ENCODE data around the gene SELENON. TPM values are rescaled to one million over a fixed set of nuclear protein-coding genes. Genes with fewer than 3 reads are reported as not detected.
A peak's percentile ranks its signal among the peaks of the same experiment; 100 is the strongest.

The SELENON gene
- polyA plus RNA-seq, 3 donors, result 1.5 to 31.5 (median 3.5) TPM

- Histone ChIP-seq H3K27me3 (ENCODE audit: control insufficient read depth in 2 of 2, insufficient read depth in 2 of 2, low read length in 2 of 2) (no peaks in the 10 kb centered on the region), H3K4me1 (ENCODE audit: control insufficient read depth in 1 of 2, insufficient read depth in 2 of 2, low read length in 2 of 2) (no peaks in the 10 kb centered on the region), H3K9ac (ENCODE audit: insufficient read depth, low read length, poor library complexity, severe bottlenecking) (no peak overlapping the region), H3K9me3 (replicated peaks in 1 of 2; ENCODE audit: control insufficient read depth in 1 of 2, insufficient read depth in 1 of 2, low read length in 2 of 2) (no peaks in the 10 kb centered on the region), H3K27ac (ENCODE audit: low read depth in 1 of 2, low read length in 2 of 2) (no peak overlapping the region), H3K79me2 (ENCODE audit: insufficient read depth, low read length) (no peaks in the 10 kb centered on the region), H3K36me3 (replicated peaks in 1 of 2; ENCODE audit: control insufficient read depth in 1 of 2, insufficient read depth in 2 of 2, low read length in 2 of 2) (peaks cover 13 to 21% of the 10 kb centered on the region in 2 donors), H2AFZ (ENCODE audit: insufficient read depth, low read depth, low read length, poor library complexity, severe bottlenecking) (no peak overlapping the region), H3K4me2 (replicated peaks; ENCODE audit: extremely low read depth, low read length, poor library complexity, severe bottlenecking) (no peak overlapping the region), H3K4me3 (replicated peaks in 1 of 3; ENCODE audit: low read depth in 2 of 3, low read length in 3 of 3) (no peak overlapping the region), H4K20me1 (ENCODE audit: insufficient read depth, low read length) (no peaks in the 10 kb centered on the region)
- Mint-ChIP-seq H3K4me1 (peaks cover 9% of the 10 kb centered on the region), H3K27me3 (ENCODE audit: low read depth in 3 of 3) (peaks cover 1 to 4% (median 4%) of the 10 kb centered on the region in 3 donors), H3K4me3 (no peak overlapping the region), H3K9me3 (no peaks in the 10 kb centered on the region), H3K36me3 (peaks cover 32 to 33% of the 10 kb centered on the region in 2 donors), H3K27ac (no peak overlapping the region)
- TF ChIP-seq, protein P1, sequence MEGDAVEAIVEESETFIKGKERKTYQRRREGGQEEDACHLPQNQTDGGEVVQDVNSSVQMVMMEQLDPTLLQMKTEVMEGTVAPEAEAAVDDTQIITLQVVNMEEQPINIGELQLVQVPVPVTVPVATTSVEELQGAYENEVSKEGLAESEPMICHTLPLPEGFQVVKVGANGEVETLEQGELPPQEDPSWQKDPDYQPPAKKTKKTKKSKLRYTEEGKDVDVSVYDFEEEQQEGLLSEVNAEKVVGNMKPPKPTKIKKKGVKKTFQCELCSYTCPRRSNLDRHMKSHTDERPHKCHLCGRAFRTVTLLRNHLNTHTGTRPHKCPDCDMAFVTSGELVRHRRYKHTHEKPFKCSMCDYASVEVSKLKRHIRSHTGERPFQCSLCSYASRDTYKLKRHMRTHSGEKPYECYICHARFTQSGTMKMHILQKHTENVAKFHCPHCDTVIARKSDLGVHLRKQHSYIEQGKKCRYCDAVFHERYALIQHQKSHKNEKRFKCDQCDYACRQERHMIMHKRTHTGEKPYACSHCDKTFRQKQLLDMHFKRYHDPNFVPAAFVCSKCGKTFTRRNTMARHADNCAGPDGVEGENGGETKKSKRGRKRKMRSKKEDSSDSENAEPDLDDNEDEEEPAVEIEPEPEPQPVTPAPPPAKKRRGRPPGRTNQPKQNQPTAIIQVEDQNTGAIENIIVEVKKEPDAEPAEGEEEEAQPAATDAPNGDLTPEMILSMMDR (IDR thresholded peaks at IDR 0.05), result no peak
- 93% methylated on average over 4 of the region's 8 CpGs for WGBS (ENCODE audit: insufficient coverage)
- no peak for DNase-seq
- intact Hi-C loops (cut with micrococcal nuclease), result no loop called here
These were observed 20.6 kb upstream of the SELENON start for GRCh38 chr1:25779388-25779787.

DNA sequence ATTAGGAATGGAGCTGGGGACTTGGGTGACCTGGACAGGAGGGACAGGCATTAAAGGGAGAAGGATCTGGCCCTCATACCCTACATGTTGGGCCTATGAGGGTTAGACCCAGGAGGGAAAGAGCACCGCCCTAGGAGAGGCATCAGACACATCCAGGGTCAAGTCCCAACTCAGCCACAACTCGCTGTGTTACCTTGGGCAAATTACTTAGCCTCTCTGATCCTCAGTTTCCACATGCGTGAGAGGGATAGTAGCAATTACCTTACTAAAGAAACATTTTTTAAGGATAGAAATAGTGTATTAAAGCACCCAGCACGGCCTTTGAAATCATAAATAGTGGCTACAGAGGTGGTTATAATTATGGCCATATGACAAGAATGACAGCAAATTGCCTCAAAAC lies 20.1 kb upstream of the SELENON start:
- no peak overlapping the region for H3K27ac ChIP-seq (ENCODE audit: low read depth in 1 of 2, low read length in 2 of 2)
- TF ChIP-seq, protein P1 (IDR thresholded peaks at IDR 0.05), result no peak
- H3K27me3 ChIP-seq (ENCODE audit: control insufficient read depth in 2 of 2, insufficient read depth in 2 of 2, low read length in 2 of 2), result no peaks in the 10 kb centered on the region
- H3K4me1 ChIP-seq (ENCODE audit: control insufficient read depth in 1 of 2, insufficient read depth in 2 of 2, low read length in 2 of 2), result no peaks in the 10 kb centered on the region
- H3K27ac Mint-ChIP-seq, result peak overlapping the region in 1 of 7 donors; percentile 22
- H3K4me3 ChIP-seq (replicated peaks in 1 of 3; ENCODE audit: low read depth in 2 of 3, low read length in 3 of 3), result no peak overlapping the region
- no peak for DNase-seq
- H3K79me2 ChIP-seq (ENCODE audit: insufficient read depth, low read length), result no peaks in the 10 kb centered on the region
- peaks cover 7% of the 10 kb centered on the region for H3K4me1 Mint-ChIP-seq
- no peak overlapping the region for H3K4me2 ChIP-seq (replicated peaks; ENCODE audit: extremely low read depth, low read length, poor library complexity, severe bottlenecking)
- H3K9me3 ChIP-seq (replicated peaks in 1 of 2; ENCODE audit: control insufficient read depth in 1 of 2, insufficient read depth in 1 of 2, low read length in 2 of 2), result no peaks in the 10 kb centered on the region
- no peaks in the 10 kb centered on the region for H3K9me3 Mint-ChIP-seq
- no peak overlapping the region for H2AFZ ChIP-seq (ENCODE audit: insufficient read depth, low read depth, low read length, poor library complexity, severe bottlenecking)
- H3K36me3 ChIP-seq (replicated peaks in 1 of 2; ENCODE audit: control insufficient read depth in 1 of 2, insufficient read depth in 2 of 2, low read length in 2 of 2), result peaks cover 17 to 25% of the 10 kb centered on the region in 2 donors
- H3K36me3 Mint-ChIP-seq, result peaks cover 34 to 35% of the 10 kb centered on the region in 2 donors
- no CpG with 5 or more reads among the region's 4 CpGs for WGBS (ENCODE audit: insufficient coverage)
- H3K9ac ChIP-seq (ENCODE audit: insufficient read depth, low read length, poor library complexity, severe bottlenecking), result no peak overlapping the region
- H3K27me3 Mint-ChIP-seq (ENCODE audit: low read depth in 3 of 3), result peaks cover 1 to 4% (median 4%) of the 10 kb centered on the region in 3 donors
- no peak overlapping the region for H3K4me3 Mint-ChIP-seq
- H4K20me1 ChIP-seq (ENCODE audit: insufficient read depth, low read length), result no peaks in the 10 kb centered on the region
- intact Hi-C loops (cut with micrococcal nuclease), result no loop called here
